H1 (cell line): ENCODE measurements around the gene HSD11B1. TPM values are rescaled to one million over a fixed set of nuclear protein-coding genes. Genes with fewer than 3 reads are reported as not detected.

Experiments used
- CTCF ChIA-PET: fragments of 300-600 bp; sonication (Branson Sonifier 250); formaldehyde crosslinking; loops from one replicate; lab custom pipeline; 2021; ENCODE audit not compliant: partially characterized antibody; lab: Charles Lee
- POLR2A ChIA-PET: fragments of 300-600 bp; sonication (Branson Sonifier 250); formaldehyde crosslinking; loops from one replicate; lab custom pipeline; 2021; ENCODE audit warnings: inconsistent platforms; ENCODE audit not compliant: partially characterized antibody; lab: Charles Lee
- DNase-seq, 2 experiments: peaks; one replicate each; pipeline versions ENCODE4 v3.0.0 to v3.0.0-alpha.2; 2010 to 2022; ENCODE audit warnings: low spot score in 2 of 2, low read depth in 1 of 2, mixed read lengths in 1 of 2
- FAIRE-seq: peaks from 2 replicates; lab custom pipeline; 2011; peaks lifted over from hg19 to GRCh38; lab: Jason Lieb, UNC
- H2AFZ ChIP-seq: 2 replicates; pipeline ENCODE4 v1.8.1; 2012; ENCODE audit warnings: low read length, inconsistent platforms
- H2AK5ac ChIP-seq: 2 replicates; pipeline ENCODE4 v1.6.1; 2013; ENCODE audit warnings: low read depth, low read length
- H2BK120ac ChIP-seq: replicated peaks from 2 replicates; pipeline ENCODE3; 2013; ENCODE audit warnings: low read depth, low read length, inconsistent platforms
- H2BK12ac ChIP-seq: 2 replicates; pipeline ENCODE4 v1.6.1; 2013; ENCODE audit warnings: low read depth, low read length
- H2BK15ac ChIP-seq: 2 replicates; pipeline ENCODE4 v1.6.1; 2013; ENCODE audit warnings: low read length
- H2BK20ac ChIP-seq: 2 replicates; pipeline ENCODE4 v1.6.1; 2013; ENCODE audit warnings: low read length
- H2BK5ac ChIP-seq: 2 replicates; pipeline ENCODE4 v1.6.1; 2013; ENCODE audit warnings: low read depth, low read length
- H3K14ac ChIP-seq: 2 replicates; pipeline ENCODE4 v1.6.1; 2013; ENCODE audit warnings: inconsistent platforms; ENCODE audit not compliant: insufficient read length
- H3K18ac ChIP-seq: 2 replicates; pipeline ENCODE4 v1.6.1; 2013; ENCODE audit warnings: low read length; ENCODE audit errors: extremely low read depth
- H3K23ac ChIP-seq: 2 replicates; pipeline ENCODE4 v1.6.1; 2013; ENCODE audit warnings: inconsistent platforms; ENCODE audit not compliant: insufficient read length
- H3K23me2 ChIP-seq: 2 replicates; pipeline ENCODE4 v1.6.1; 2013; ENCODE audit warnings: low read depth, low read length
- H3K27ac ChIP-seq: 2 replicates; pipeline ENCODE4 v1.6.1; 2011; ENCODE audit warnings: low read depth, low read length, inconsistent platforms
- H3K27me3 ChIP-seq, 4 experiments: replicated peaks in 1 of 4; 1 replicate in 1 of 4; 2 replicates in 3 of 4; pipeline versions ENCODE4 v1.6.1 to v1.8.1; 2011 to 2013; ENCODE audit warnings: low read length in 3 of 4, mild to moderate bottlenecking in 3 of 4, inconsistent platforms in 2 of 4, mixed read lengths in 2 of 4, moderate library complexity in 1 of 4; ENCODE audit not compliant: control insufficient read depth in 3 of 4, insufficient read depth in 3 of 4; ENCODE audit errors: extremely low read depth in 1 of 4
- H3K36me3 ChIP-seq, 4 experiments: 2 replicates each; pipeline versions ENCODE4 v1.6.1 to v1.8.1; 2011 to 2013; ENCODE audit warnings: mild to moderate bottlenecking in 4 of 4, low read length in 3 of 4, moderate library complexity in 2 of 4, control low read depth in 1 of 4, inconsistent platforms in 1 of 4; ENCODE audit not compliant: insufficient read depth in 4 of 4, control insufficient read depth in 2 of 4
- H3K4ac ChIP-seq: replicated peaks from 2 replicates; pipeline ENCODE3; 2013; ENCODE audit warnings: low read length, low read depth, mixed read lengths, inconsistent platforms; ENCODE audit not compliant: insufficient read length
- H3K4me1 ChIP-seq, 4 experiments: replicated peaks in 1 of 4; 1 replicate in 1 of 4; 2 replicates in 3 of 4; pipeline versions ENCODE4 v1.6.1 to v1.8.1; 2011 to 2013; ENCODE audit warnings: low read length in 3 of 4, inconsistent platforms in 2 of 4, mixed read lengths in 1 of 4; ENCODE audit not compliant: insufficient read depth in 4 of 4, control insufficient read depth in 3 of 4
- H3K4me2 ChIP-seq, 2 experiments: 2 replicates each; pipeline versions ENCODE4 v1.6.1 to v1.8.1; 2011 to 2013; ENCODE audit warnings: low read depth in 2 of 2, low read length in 2 of 2, control low read depth in 1 of 2, inconsistent platforms in 1 of 2, mild to moderate bottlenecking in 1 of 2; ENCODE audit not compliant: insufficient read depth in 1 of 2
- H3K4me3 ChIP-seq, 4 experiments: fragments of 200-600, 300-600 bp in 1 of 4; sonication (generic), shearing (Covaris generic), sonication (Bioruptor Twin) in 1 of 4; 2 replicates each; pipeline versions ENCODE4 v1.5.1 to v1.8.1; 2011 to 2016; ENCODE audit warnings: low read length in 4 of 4, low read depth in 3 of 4, control low read depth in 2 of 4, inconsistent platforms in 2 of 4, mild to moderate bottlenecking in 2 of 4, mixed read lengths in 1 of 4, moderate library complexity in 1 of 4; ENCODE audit not compliant: insufficient read depth in 2 of 4; ENCODE audit errors: extremely low read depth in 1 of 4
- H3K56ac ChIP-seq: replicated peaks from 2 replicates; pipeline ENCODE3; 2013; ENCODE audit warnings: low read depth, mild to moderate bottlenecking, mixed read lengths, low read length, inconsistent platforms; ENCODE audit not compliant: insufficient read length
- H3K79me1 ChIP-seq: 2 replicates; pipeline ENCODE4 v1.6.1; 2013; ENCODE audit warnings: low read depth, low read length, control low read depth
- H3K79me2 ChIP-seq, 2 experiments: 2 replicates each; pipeline versions ENCODE4 v1.6.1 to v1.8.1; 2012 to 2013; ENCODE audit warnings: low read length in 2 of 2, mild to moderate bottlenecking in 2 of 2, inconsistent platforms in 1 of 2; ENCODE audit not compliant: insufficient read depth in 2 of 2, control insufficient read depth in 1 of 2
- H3K9ac ChIP-seq, 4 experiments: replicated peaks in 1 of 4; 1 replicate in 1 of 4; 2 replicates in 3 of 4; pipeline versions ENCODE4 v1.6.1 to v1.8.1; 2011 to 2013; ENCODE audit warnings: low read depth in 3 of 4, low read length in 3 of 4, control low read depth in 2 of 4, mild to moderate bottlenecking in 2 of 4, moderate library complexity in 2 of 4, inconsistent platforms in 1 of 4; ENCODE audit errors: extremely low read depth in 1 of 4
- H3K9me3 ChIP-seq, 2 experiments: 2 replicates each; pipeline versions ENCODE4 v1.6.1 to v1.8.1; 2012 to 2013; ENCODE audit warnings: mild to moderate bottlenecking in 2 of 2, moderate library complexity in 2 of 2, control low read depth in 1 of 2, inconsistent platforms in 1 of 2, low read depth in 1 of 2, low read length in 1 of 2, mixed read lengths in 1 of 2; ENCODE audit not compliant: insufficient read depth in 2 of 2
- H4K20me1 ChIP-seq, 2 experiments: replicated peaks in 1 of 2; 2 replicates each; pipeline versions ENCODE3 to v1.8.1; 2011 to 2013; ENCODE audit warnings: inconsistent platforms in 2 of 2, low read length in 2 of 2, mild to moderate bottlenecking in 1 of 2; ENCODE audit not compliant: insufficient read depth in 2 of 2, control insufficient read depth in 1 of 2
- H4K5ac ChIP-seq: 2 replicates; pipeline ENCODE4 v1.6.1; 2013; ENCODE audit warnings: low read length, low read depth, mixed read lengths, inconsistent platforms; ENCODE audit not compliant: insufficient read length
- H4K8ac ChIP-seq: 2 replicates; pipeline ENCODE4 v1.8.0; 2013; ENCODE audit warnings: mild to moderate bottlenecking, moderate library complexity, low read length, inconsistent platforms; ENCODE audit not compliant: insufficient read depth; ENCODE audit errors: extremely low read depth
- H4K91ac ChIP-seq: replicated peaks from 2 replicates; pipeline ENCODE3; 2013; ENCODE audit warnings: low read length, mixed read lengths, inconsistent platforms; ENCODE audit not compliant: insufficient read length
- ASH2L ChIP-seq: fragments of 200-600, 300-600 bp; sonication (generic); IDR thresholded peaks from one replicate; pipeline ENCODE4 v1.7.1; 2017; ENCODE audit warnings: low read length
- BCL11A ChIP-seq, 2 experiments: IDR thresholded peaks; one replicate each; pipeline ENCODE4 v1.6.1; 2011; ENCODE audit warnings: low read depth in 2 of 2, low read length in 2 of 2, mild to moderate bottlenecking in 2 of 2
- CBX5 ChIP-seq: fragments of 300-800, 300-1000 bp; sonication (generic); IDR thresholded peaks from 2 replicates; pipeline ENCODE4 v1.7.1; 2016; ENCODE audit warnings: antibody characterized with exemption, low read length, low read depth
- CREB1 ChIP-seq: IDR thresholded peaks from 2 replicates; pipeline ENCODE4 v1.6.1; 2012; ENCODE audit warnings: inconsistent platforms
- E2F6 ChIP-seq: IDR thresholded peaks from 2 replicates; pipeline ENCODE4 v1.6.1; 2012; ENCODE audit warnings: inconsistent platforms
- HDAC6 ChIP-seq: IDR thresholded peaks from one replicate; pipeline ENCODE4 v1.7.1; 2012; ENCODE audit warnings: low read depth, mild to moderate bottlenecking, inconsistent platforms, low read length, moderate library complexity
- JUN ChIP-seq: IDR thresholded peaks from 2 replicates; pipeline ENCODE4 v1.6.1; 2011; ENCODE audit warnings: low read depth, mild to moderate bottlenecking, improper control_type of control experiment, low read length
- MAFK ChIP-seq: IDR thresholded peaks from 2 replicates; pipeline ENCODE4 v1.6.1; 2012; ENCODE audit warnings: low read depth, mild to moderate bottlenecking, improper control_type of control experiment, low read length
- POU5F1 ChIP-seq: IDR thresholded peaks from 2 replicates; pipeline ENCODE4 v1.6.1; 2011; ENCODE audit warnings: low read depth, mild to moderate bottlenecking, low read length, moderate library complexity
- SIRT6 ChIP-seq: IDR thresholded peaks from one replicate; pipeline ENCODE4 v1.7.1; 2012; ENCODE audit warnings: low read length, inconsistent platforms
- SUZ12 ChIP-seq: fragments of 200-600 bp; sonication (generic); IDR thresholded peaks from 2 replicates; pipeline ENCODE4 v1.6.1; 2012; ENCODE audit warnings: mild to moderate bottlenecking, inconsistent platforms, low read length, moderate library complexity, mixed read lengths
- ZNF274 ChIP-seq: IDR thresholded peaks from 2 replicates; pipeline ENCODE4 v1.7.0; 2012; ENCODE audit warnings: low read length, borderline replicate concordance; ENCODE audit errors: extremely low read depth
- WGBS, 2 experiments: shearing (Covaris generic) in 1 of 2; methylation state at CpG; one replicate each; pipeline versions ENCODE4 v1.1.6 to v1.1.7; 2013 to 2015; ENCODE audit warnings: low lambda C conversion rate in 2 of 2, mixed read lengths in 2 of 2, inconsistent platforms in 1 of 2, low coverage in 1 of 2, missing lambda C conversion rate in 1 of 2; ENCODE audit not compliant: insufficient replicate concordance in 2 of 2, insufficient coverage in 1 of 2, insufficient read length in 1 of 2; ENCODE audit errors: extremely low coverage in 1 of 2, missing lambda C conversion rate in 1 of 2; 5-methylcytosine and 5-hydroxymethylcytosine counted together
- polyA plus RNA-seq, 7 experiments: library from polyadenylated mRNA; depleted of rRNA in 3 of 7; stranded (reverse) in 5 of 7; unstranded in 2 of 7; fragments of >200 nt in 5 of 7; fragments of 200-250 nt in 2 of 7; gene quantifications; 1 replicate in 5 of 7; 2 replicates in 1 of 7; 4 replicates in 1 of 7; pipeline versions ENCODE4 v1.2.1 to v1.2.3, GENCODE V29; 2011 to 2013; ENCODE audit warnings: missing spikeins in 2 of 7, mixed read lengths in 2 of 7
- total RNA-seq: library from RNA; stranded (reverse); fragmentation: NEBNext Ultra II Directional; extraction: Animal tissue kit (Norgen Biotek cat#: 25700); gene quantifications from 2 replicates; pipeline ENCODE4 v1.2.1, GENCODE V29; 2021
- TF ChIP-seq, protein P1 (sequence below): IDR thresholded peaks from 2 replicates; pipeline ENCODE4 v1.6.1; 2011; ENCODE audit warnings: low read depth, mild to moderate bottlenecking, low read length; ENCODE audit not compliant: insufficient read depth

Gene HSD11B1
- total and polyA plus RNA-seq, 2 of the 8 experiments (the other 6 are each of a cell fraction or from before 2014, with no cell fraction given): not detected

DNA sequence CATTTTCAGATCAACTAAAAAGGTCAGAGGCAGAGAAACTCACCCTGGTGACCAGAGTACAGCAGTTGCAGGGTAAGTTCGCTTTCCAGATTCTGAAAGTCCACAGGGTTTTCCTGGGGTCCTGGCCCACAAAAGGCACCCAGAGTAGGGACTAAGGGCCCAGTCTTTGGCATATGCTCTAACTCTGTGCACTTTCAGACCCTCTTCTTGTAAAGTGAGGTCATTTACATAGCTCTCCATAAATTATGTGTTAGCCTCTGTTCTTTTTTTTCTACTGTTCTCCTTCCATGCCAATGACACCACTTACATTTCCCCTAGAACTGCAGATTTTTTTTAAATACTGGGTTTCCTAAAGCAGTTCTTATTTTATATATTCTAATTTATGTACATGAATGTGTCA, 73.5 kb downstream of the HSD11B1 start:
- POLR2A ChIA-PET: no interaction called here

More for the DNA sequence above, 73.5 kb downstream of the HSD11B1 start:
- Histone ChIP-seq H3K36me3 (0 out of 8 replicates have a peak, but pooled peaks cover 0 to 3% (median 0%) of the 10 kb centered on the region in 4 experiments), H3K27me3 (no peaks in the 10 kb centered on the region), H2BK120ac (no peak overlapping the region), H2BK15ac (no peak overlapping the region), H3K4me1 (no peaks in the 10 kb centered on the region; a peak in 1 of 7 replicates), H3K18ac (no peak overlapping the region), H3K4ac (no peak overlapping the region), H3K27ac (no peak overlapping the region), H3K23ac (no peak overlapping the region), H3K9me3 (no peaks in the 10 kb centered on the region), H4K8ac (no peak overlapping the region), H3K4me2 (no peak overlapping the region), H3K79me2 (no peaks in the 10 kb centered on the region), H4K5ac (no peak overlapping the region), H2AFZ (no peak overlapping the region), H2BK20ac (no peak overlapping the region), H3K23me2 (no peaks in the 10 kb centered on the region), H2AK5ac (no peak overlapping the region), H3K4me3 (no peak overlapping the region), H3K56ac (no peak overlapping the region), H2BK5ac (no peak overlapping the region), H4K20me1 (no peaks in the 10 kb centered on the region), H3K14ac (no peak overlapping the region), H3K9ac (no peak overlapping the region), H2BK12ac (no peak overlapping the region), H3K79me1 (no peaks in the 10 kb centered on the region), H4K91ac (no peak overlapping the region)
- no peak for FAIRE-seq
- DNase-seq: no peak
- CTCF ChIA-PET: interaction anchor here (1.2 kb wide), 1 partner anchor 30 kb away, joined by 4 read pairs; no protein-coding TSS in a partner anchor
- TF ChIP-seq JUN: no peak
- no peak for TF ChIP-seq E2F6
- no peak for TF ChIP-seq POU5F1
- no peak for TF ChIP-seq BCL11A (IDR thresholded peaks at IDR 0.05; ENCODE audit: low read depth in 2 of 2, low read length in 2 of 2)
- TF ChIP-seq CBX5: no peak
- no peak for TF ChIP-seq CREB1
- TF ChIP-seq MAFK: no peak
- no peak for TF ChIP-seq SUZ12
- no peak for TF ChIP-seq ZNF274
- no peak for TF ChIP-seq SIRT6
- TF ChIP-seq HDAC6: no peak
- TF ChIP-seq, protein P1, sequence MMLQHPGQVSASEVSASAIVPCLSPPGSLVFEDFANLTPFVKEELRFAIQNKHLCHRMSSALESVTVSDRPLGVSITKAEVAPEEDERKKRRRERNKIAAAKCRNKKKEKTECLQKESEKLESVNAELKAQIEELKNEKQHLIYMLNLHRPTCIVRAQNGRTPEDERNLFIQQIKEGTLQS: no peak
- no peak for TF ChIP-seq ASH2L
- WGBS, 2 experiments: 79% methylated on average over 1 of the region's 1 CpG; no CpG with 5 or more reads in 1 of the 2 experiments
